Muscle layer of colon (tissue), 2 donors: Measurements from ENCODE around the gene IPP.
"Not testable (repeated sequence)": the region's sequence is repeated elsewhere in the genome, so short reads cannot be mapped to it uniquely, and the experiment has no call there.

Experiments
- H3K27ac ChIP-seq: one replicate; pipeline ENCODE4 v1.7.0; 2013; ENCODE audit warnings: low read depth, mild to moderate bottlenecking, low read length, moderate library complexity
- H3K27me3 ChIP-seq, 2 donors: one replicate each; pipeline ENCODE4 v1.7.0; 2013; ENCODE audit warnings: low read length in 2 of 2, mild to moderate bottlenecking in 2 of 2; ENCODE audit not compliant: insufficient read depth in 2 of 2, control insufficient read depth in 1 of 2
- H3K36me3 ChIP-seq: one replicate; pipeline ENCODE4 v1.7.0; 2013; ENCODE audit warnings: mild to moderate bottlenecking, low read length; ENCODE audit not compliant: insufficient read depth
- H3K4me1 ChIP-seq: one replicate; pipeline ENCODE4 v1.7.0; 2013; ENCODE audit warnings: mild to moderate bottlenecking, low read length; ENCODE audit not compliant: insufficient read depth
- H3K4me3 ChIP-seq, 2 donors: one replicate each; pipeline ENCODE4 v1.7.0; 2013; ENCODE audit warnings: low read length in 2 of 2, low read depth in 1 of 2, mild to moderate bottlenecking in 1 of 2, moderate library complexity in 1 of 2
- H3K9ac ChIP-seq: one replicate; pipeline ENCODE4 v1.7.0; 2013; ENCODE audit warnings: low read length
- H3K9me3 ChIP-seq: one replicate; pipeline ENCODE4 v1.7.0; 2013; ENCODE audit warnings: mild to moderate bottlenecking, low read length
- donor health status: abdominal sarcoma.
- donor health status: Adenocarcinoma of cecum.

The IPP gene

DNA sequence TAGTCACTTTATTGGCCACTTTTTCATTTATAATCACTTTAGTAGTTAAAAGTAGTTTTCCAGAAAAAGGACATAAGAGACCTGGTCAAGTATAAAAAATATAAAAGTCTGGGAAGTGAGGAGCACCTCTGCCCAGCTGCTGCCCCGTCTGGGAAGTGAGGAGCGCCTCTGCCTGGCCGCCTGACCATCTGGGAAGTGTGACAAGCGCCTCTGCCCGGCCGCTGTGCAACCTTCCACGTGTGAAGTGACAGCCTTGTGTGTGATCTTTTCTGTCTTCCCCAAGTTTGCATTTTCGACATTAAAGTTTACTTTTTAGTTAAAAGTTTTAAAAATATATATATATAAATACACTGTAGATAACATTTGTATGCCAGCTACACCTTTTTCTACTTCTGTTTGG, 56.6 kb downstream of the IPP start:
- H3K27ac ChIP-seq, H3K4me3 ChIP-seq, H3K27me3 ChIP-seq, H3K9me3 ChIP-seq, H3K9ac ChIP-seq, H3K4me1 ChIP-seq: not testable (repeated sequence)
- peaks cover 34% of the 10 kb centered on the region for H3K36me3 ChIP-seq

DNA sequence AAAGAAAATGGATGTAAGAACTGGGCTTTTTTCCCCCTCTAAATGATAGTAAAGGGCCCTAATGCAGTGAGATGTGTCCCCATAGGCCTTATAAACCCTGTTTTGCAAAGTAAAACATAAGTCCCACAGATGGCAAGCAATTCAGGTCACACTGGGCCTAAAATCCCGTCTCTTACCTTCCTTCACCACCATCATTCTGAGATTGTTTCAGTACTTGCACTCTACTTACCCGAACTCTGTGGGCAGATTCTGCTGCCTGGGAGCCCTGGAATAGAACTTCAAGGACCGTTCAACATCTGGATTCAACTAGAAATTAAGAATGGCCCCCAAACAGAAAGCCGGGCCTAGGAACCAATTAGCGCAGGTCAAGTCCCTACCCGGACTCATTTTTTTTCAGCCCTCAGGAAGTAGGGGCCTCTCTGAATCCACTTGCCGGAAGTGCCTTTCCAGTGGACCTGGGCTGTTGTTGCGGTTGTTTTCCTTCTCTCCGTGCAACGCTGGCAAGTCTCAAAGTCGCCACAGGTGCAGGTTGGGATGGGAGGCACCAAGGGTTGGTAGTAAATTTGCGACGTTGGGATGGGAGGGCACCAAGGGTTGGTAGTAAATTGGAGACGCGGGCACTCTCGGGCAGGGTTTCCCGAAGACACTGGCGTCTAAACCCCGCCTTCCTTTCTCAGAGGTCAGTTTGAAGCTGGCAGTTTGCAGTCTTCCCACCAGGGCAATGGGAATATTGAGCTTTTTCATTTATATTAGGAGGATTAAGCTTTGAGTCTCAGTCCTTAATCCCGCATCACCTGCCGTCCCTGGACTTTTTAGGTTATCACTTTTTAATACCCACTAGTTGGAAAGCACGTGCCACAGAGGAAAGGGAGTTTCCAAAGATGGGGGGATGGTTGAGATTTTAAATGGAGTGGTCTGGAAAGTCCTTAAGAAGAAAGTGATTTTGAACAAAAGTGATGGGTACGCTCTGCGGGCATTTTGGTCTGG, 62.4 kb downstream of the IPP start, which contains the start of gene TMEM69:
TSS of gene TMEM69 (plus strand) at position 428 of the 987 bp plus-strand sequence. CDS start 2,888 bp downstream, outside the sequence.
- no peaks in the 10 kb centered on the region for H3K9me3 ChIP-seq
- peak within 1 kb of the TSS; percentile 80 to 99 for H3K4me3 ChIP-seq
- H3K4me1 ChIP-seq, result peaks cover 16% of the 10 kb centered on the region
- peaks cover 8% of the 10 kb centered on the region for H3K36me3 ChIP-seq
- peak within 1 kb of the TSS; percentile 85 for H3K9ac ChIP-seq
- peak within 1 kb of the TSS; percentile 94 for H3K27ac ChIP-seq
- H3K27me3 ChIP-seq, result no peaks in the 10 kb centered on the region

DNA sequence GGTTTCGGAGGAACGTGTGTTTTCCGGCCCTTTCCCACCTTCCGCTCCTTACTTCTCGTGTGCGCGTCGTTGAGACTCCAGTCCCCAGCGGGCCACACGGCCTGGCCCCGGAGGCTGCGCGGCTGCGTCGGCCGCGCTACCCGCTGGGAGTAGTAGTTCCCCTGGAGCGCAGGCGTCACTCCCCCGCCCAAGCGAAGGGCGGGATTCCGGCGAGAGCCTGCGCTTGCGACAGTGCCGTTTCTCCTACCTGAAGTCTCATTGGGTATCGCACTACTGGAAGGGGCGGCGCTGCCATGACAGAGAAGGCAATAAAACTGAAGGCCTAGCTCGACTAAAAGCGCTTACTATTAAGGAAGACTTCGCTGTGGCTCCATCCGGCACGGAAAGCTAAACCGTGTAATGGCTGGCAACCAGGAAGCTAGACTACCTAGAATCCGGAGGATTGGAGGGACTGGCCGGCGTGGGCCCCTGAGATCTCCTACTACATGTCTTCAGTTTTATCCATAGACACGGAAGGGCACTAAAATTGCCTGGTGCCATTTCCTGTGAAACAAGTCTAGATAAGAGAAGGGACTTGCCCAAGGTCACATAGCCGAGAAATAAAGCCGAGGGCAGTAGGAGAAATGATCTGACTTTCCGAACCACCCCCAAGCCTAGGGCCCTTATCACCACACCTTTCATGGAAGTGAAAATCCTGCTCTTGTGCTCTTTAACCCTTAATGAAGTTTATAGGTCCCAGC, 63.3 kb downstream of the IPP start:
- H3K27me3 ChIP-seq, result no peaks in the 10 kb centered on the region

DNA sequence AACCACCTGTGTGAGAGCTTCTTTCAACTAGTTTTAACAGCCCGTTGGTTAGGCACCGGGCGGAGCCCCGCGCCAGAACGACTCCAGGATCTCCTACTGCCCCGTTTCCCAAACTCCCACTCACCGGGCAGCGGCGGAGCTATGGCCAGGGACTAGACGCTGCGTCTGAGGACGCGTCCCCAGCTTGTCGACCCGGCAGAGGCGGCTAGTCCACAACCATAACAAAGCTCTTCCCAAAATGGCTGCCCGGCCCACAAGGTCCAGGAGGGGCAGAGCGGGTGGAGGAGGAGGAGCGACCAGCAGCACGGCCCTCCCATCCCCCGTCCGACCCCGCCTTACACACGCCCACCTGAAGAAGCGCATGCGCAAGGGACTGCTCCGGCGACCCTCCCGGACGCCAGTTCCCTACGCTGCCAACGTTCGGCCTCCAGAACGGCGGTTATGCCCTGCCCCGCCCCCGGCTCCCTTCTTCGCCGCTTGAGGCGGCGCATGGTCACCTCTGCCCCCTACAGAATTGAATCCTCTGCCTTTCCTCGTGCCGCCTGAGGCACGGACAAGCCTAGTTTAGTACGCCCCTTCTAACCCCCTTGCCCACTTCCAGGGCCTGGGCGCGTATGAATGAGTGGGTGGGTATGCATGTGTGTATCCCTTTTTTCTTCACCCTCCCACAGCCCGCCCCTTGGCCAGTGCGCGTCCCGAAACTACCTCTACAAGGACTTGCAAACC, 64.0 kb downstream of the IPP start, which contains the start of gene GPBP1L1:
TSS of gene GPBP1L1 (minus strand) at position 246 of the 726 bp plus-strand sequence. CDS start 27,446 bp downstream, outside the sequence.
- H3K36me3 ChIP-seq, result no peaks in the 10 kb centered on the region
- peak within 1 kb of the TSS; percentile 94 for H3K27ac ChIP-seq
- no peaks in the 10 kb centered on the region for H3K27me3 ChIP-seq
- H3K9me3 ChIP-seq, result no peaks in the 10 kb centered on the region
- H3K4me1 ChIP-seq, result peaks cover 30% of the 10 kb centered on the region
- peak within 1 kb of the TSS; percentile 80 to 99 for H3K4me3 ChIP-seq
- peak within 1 kb of the TSS; percentile 97 for H3K9ac ChIP-seq

More for the DNA sequence above, 63.3 kb downstream of the IPP start:
- Histone ChIP-seq H3K36me3 (peaks cover 2% of the 10 kb centered on the region), H3K27ac (peak overlapping the region; percentile 94), H3K4me1 (peaks cover 23% of the 10 kb centered on the region), H3K4me3 (peak overlapping the region; percentile 80 to 99), H3K9ac (peak overlapping the region; percentile 85), H3K9me3 (no peaks in the 10 kb centered on the region)

DNA sequence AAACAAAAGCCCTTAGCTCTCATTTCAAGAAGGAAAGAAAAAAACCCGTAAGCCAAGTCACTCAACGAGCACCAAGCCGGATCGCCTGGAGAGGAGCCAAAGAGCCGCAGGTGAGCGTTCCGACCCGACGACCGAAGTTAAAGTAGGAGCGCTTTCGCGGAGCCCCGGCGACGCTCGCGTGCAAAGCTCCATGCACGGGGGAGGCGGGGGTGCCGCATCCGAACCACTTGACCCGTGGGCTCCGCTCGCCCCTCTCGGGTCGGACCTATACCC, 64.5 kb downstream of the IPP start:
- Histone ChIP-seq H3K4me3 (peak overlapping the region; percentile 29 to 99), H3K36me3 (no peaks in the 10 kb centered on the region), H3K4me1 (peaks cover 34% of the 10 kb centered on the region), H3K9ac (peak overlapping the region; percentile 97), H3K9me3 (no peaks in the 10 kb centered on the region), H3K27me3 (no peaks in the 10 kb centered on the region), H3K27ac (peak overlapping the region; percentile 69)

DNA sequence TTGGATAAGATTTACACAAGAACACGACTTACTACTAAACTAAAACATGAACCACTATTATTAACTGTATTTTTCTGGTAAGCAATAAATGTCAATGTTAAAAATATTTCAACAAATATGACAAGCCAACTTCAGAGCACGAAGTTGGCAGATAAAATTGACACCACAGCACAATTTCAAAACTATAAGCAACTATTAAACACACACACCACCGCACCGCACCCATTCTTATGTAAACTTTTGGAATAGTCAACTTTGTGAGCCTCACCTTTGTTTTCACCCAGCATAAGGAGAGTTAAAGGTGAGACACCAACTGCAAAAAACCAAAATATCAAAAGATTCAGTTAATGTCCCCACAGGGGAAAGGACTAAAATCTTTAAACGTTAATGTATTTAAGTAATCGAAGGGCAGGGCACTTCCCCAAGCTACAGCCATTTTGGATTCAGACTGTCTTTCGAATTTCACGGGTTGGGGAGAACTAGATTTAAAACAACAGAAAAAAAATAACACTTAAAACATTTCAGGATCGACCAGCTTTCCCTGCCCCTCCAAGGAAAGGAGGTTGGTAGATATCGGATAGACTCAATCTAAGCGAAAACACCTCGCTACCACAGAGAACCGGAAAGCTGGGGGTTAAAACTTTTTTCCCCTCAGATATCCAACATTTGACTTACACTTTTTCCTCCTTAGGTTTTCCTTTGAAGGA, 65.0 kb downstream of the IPP start:
- H3K27ac ChIP-seq, result peak overlapping the region; percentile 69
- peak overlapping the region; percentile 97 for H3K9ac ChIP-seq
- H3K36me3 ChIP-seq, result no peaks in the 10 kb centered on the region
- H3K4me1 ChIP-seq, result peaks cover 39% of the 10 kb centered on the region
- H3K27me3 ChIP-seq, result no peaks in the 10 kb centered on the region
- H3K9me3 ChIP-seq, result no peaks in the 10 kb centered on the region
- H3K4me3 ChIP-seq, result peak overlapping the region; percentile 29 to 99

DNA sequence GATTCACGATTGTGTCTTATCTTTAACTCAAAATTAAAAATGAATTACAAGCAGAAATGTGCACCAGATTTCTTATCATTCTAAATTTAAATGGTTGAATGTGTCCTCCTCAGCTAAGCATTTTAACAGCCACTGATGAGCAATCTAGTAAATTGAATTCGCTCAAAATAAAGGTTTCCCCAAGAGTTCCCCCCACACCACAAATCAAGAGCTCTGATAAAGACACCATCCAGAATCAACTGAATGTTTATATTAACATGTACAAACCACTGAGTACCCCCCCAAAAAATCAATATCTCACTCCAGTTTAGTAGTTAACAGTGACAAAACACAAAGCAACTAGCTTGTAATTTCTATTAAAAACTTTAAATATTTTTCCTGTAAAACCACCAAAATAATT, 66.1 kb downstream of the IPP start:
- no peaks in the 10 kb centered on the region for H3K36me3 ChIP-seq
- no peaks in the 10 kb centered on the region for H3K9me3 ChIP-seq
- no peak overlapping the region for H3K27ac ChIP-seq
- peak overlapping the region in 1 of 2 donors; percentile 99 for H3K4me3 ChIP-seq
- H3K4me1 ChIP-seq, result peaks cover 46% of the 10 kb centered on the region
- no peaks in the 10 kb centered on the region for H3K27me3 ChIP-seq
- no peak overlapping the region for H3K9ac ChIP-seq

DNA sequence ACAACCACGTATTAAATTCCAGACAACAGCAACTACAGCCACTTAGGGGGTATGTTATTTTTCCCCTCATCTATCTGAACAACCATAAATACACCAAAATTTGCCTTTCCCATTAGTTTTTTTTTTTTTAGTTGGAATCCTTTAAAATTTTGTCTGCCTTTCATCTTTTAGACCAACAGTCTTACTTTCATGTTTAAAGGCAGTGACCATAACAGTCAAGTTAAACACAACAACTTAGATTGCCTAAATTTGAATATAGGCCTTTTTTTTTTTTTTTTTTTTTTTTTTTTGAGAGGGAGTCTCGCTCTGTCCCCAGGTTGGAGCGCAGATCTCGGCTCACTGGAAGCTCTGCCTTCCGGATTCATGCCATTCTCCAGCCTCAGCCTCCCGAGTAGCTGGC, 67.5 kb downstream of the IPP start:
- H3K9me3 ChIP-seq, result no peaks in the 10 kb centered on the region
- peaks cover 50% of the 10 kb centered on the region for H3K4me1 ChIP-seq
- H3K4me3 ChIP-seq, result no peak overlapping the region
- H3K9ac ChIP-seq, result no peak overlapping the region
- H3K27ac ChIP-seq, result no peak overlapping the region
- no peaks in the 10 kb centered on the region for H3K27me3 ChIP-seq
- H3K36me3 ChIP-seq, result no peaks in the 10 kb centered on the region

DNA sequence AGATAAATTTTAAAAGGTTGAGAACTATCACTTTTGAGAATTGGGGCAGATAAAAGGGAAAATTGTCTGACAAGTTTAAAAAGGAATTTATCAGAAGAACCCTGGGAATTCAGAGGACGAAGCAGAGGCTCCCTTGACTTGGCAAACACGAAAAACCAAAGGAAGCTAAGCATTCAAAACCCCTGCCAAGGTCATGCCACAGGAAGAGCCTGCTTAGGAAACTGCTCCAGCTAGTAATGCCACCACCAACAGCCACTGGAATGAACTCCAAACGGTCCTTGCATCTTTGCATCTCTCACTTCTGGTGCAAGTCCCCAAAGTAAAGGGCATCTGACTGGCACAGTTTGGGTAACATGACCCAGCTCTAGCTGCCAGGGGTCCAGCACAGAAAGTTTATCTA, 71.3 kb downstream of the IPP start:
- H3K9me3 ChIP-seq, result no peaks in the 10 kb centered on the region
- no peaks in the 10 kb centered on the region for H3K36me3 ChIP-seq
- no peak overlapping the region for H3K4me3 ChIP-seq
- no peak overlapping the region for H3K9ac ChIP-seq
- peaks cover 59% of the 10 kb centered on the region for H3K4me1 ChIP-seq
- H3K27ac ChIP-seq, result no peak overlapping the region
- H3K27me3 ChIP-seq, result no peaks in the 10 kb centered on the region

DNA sequence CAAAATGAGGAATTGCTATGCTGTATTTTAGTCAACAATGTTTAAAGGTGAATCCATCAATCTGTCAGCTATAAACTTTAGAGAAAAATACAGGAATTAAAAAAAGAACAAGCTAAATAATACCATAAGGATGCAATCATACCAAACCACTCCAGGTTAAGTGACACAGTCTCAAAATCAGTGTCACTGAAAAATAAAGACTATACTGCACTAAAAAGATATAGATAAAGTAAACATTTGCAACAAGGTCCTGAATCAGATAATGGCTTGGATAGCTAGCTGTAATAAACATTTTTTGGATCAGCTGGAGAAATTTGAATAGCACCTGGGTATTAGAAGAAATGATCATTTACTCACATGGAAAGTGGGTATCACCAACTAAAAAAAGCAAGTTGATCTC, 72.0 kb downstream of the IPP start:
- Histone ChIP-seq H3K9ac (no peak overlapping the region), H3K27me3 (no peaks in the 10 kb centered on the region), H3K36me3 (no peaks in the 10 kb centered on the region), H3K4me1 (peaks cover 59% of the 10 kb centered on the region), H3K9me3 (no peaks in the 10 kb centered on the region), H3K27ac (no peak overlapping the region), H3K4me3 (no peak overlapping the region)
